A549 (cell line): Measurements from ENCODE around the gene KCNK16. TPM values are rescaled to one million over a fixed set of nuclear protein-coding genes. Genes with fewer than 3 reads are reported as not detected.

Experiments
- ATAC-seq, 2 experiments: fragments of 200-7000 bp in 1 of 2; fragments of >200 bp in 1 of 2; cut with Nextera tagmentation in 1 of 2; cut with Tn5 transposase in 1 of 2; 3 replicates each; pipeline versions ENCODE4 v1.8.0 to v1.9.1; 2018 to 2020; ENCODE audit warnings: mild to moderate bottlenecking in 1 of 2, moderate library complexity in 1 of 2
- CTCF ChIA-PET: fragments of 300-600 bp; sonication (Branson Sonifier 250); formaldehyde crosslinking; extraction: SDS; loops from one replicate; lab custom pipeline; 2021; ENCODE audit warnings: antibody characterized with exemption, inconsistent platforms; lab: Yijun Ruan, JAX
- POLR2A ChIA-PET: fragments of 350-600 bp; formaldehyde crosslinking; extraction: SDS; loops from one replicate; lab custom pipeline; 2021; ENCODE audit warnings: antibody characterized with exemption, inconsistent platforms; lab: Yijun Ruan, JAX
- DNase-seq, 2 experiments: peaks; one replicate each; pipeline versions ENCODE4 v3.0.0 to v3.0.0-alpha.2; 2011 to 2016; ENCODE audit warnings: low read depth in 1 of 2, low spot score in 1 of 2
- FAIRE-seq: peaks from 2 replicates; lab custom pipeline; 2011; peaks lifted over from hg19 to GRCh38; lab: Jason Lieb, UNC
- H3K27ac ChIP-seq, 2 experiments: fragments of >200 bp; sonication (Bioruptor Twin); formaldehyde crosslinking; 3 replicates each; pipeline ENCODE4 v1.5.1; 2016 to 2017
- H3K4me1 ChIP-seq: fragments of >200 bp; sonication (Bioruptor Twin); formaldehyde crosslinking; 3 replicates; pipeline ENCODE4 v1.6.1; 2016
- H3K4me2 ChIP-seq: fragments of >200 bp; sonication (Bioruptor Twin); formaldehyde crosslinking; 3 replicates; pipeline ENCODE4 v1.6.1; 2016
- H3K4me3 ChIP-seq: fragments of >200 bp; sonication (Bioruptor Twin); formaldehyde crosslinking; 3 replicates; pipeline ENCODE4 v1.5.1; 2016
- H3K9me3 ChIP-seq: fragments of >200 bp; sonication (Bioruptor Twin); formaldehyde crosslinking; 3 replicates; pipeline ENCODE4 v1.6.1; 2016
- BHLHE40 ChIP-seq: IDR thresholded peaks from 2 replicates; pipeline ENCODE4 v1.6.1; 2012; ENCODE audit warnings: low read depth, low read length, inconsistent platforms
- CEBPB ChIP-seq, 2 experiments: fragments of >200 bp in 1 of 2; sonication (Bioruptor Twin) in 1 of 2; formaldehyde crosslinking in 1 of 2; IDR thresholded peaks; 2 replicates each; pipeline ENCODE4 v1.6.1; 2012 to 2016
- ELK1 ChIP-seq: fragments of 150-350 bp; IDR thresholded peaks from 2 replicates; pipeline ENCODE4 v1.6.1; 2014; ENCODE audit warnings: low read depth, mild to moderate bottlenecking, low read length
- ESRRA ChIP-seq: fragments of 150-350 bp; IDR thresholded peaks from 2 replicates; pipeline ENCODE4 v1.6.1; 2014; ENCODE audit warnings: mild to moderate bottlenecking, low read length, borderline replicate concordance
- FOSL2 ChIP-seq, 2 experiments: fragments of 450-650 bp in 1 of 2; fragments of >200 bp in 1 of 2; sonication (Bioruptor Twin) in 1 of 2; formaldehyde crosslinking; IDR thresholded peaks; 2 replicates each; pipeline versions ENCODE4 v1.5.0 to v1.6.1; 2016 to 2020; ENCODE audit warnings: mild to moderate bottlenecking in 1 of 2, moderate library complexity in 1 of 2
- FOXS1 ChIP-seq: fragments of 250-450 bp; sonication (Bioruptor Pico); IDR thresholded peaks from 2 replicates; pipeline ENCODE4 v1.5.0; 2020; ENCODE audit warnings: mild to moderate bottlenecking, moderate library complexity
- HOXB13 ChIP-seq: fragments of 250-450 bp; sonication (Bioruptor Pico); IDR thresholded peaks from 2 replicates; pipeline ENCODE4 v1.5.0; 2020; ENCODE audit warnings: low read depth, mild to moderate bottlenecking, moderate library complexity
- HOXB5 ChIP-seq: fragments of 250-450 bp; sonication (Bioruptor Pico); IDR thresholded peaks from 2 replicates; pipeline ENCODE4 v1.5.0; 2020; ENCODE audit warnings: mild to moderate bottlenecking, moderate library complexity
- KDM1A ChIP-seq: fragments of 200-600 bp; sonication (generic); IDR thresholded peaks from 2 replicates; pipeline ENCODE4 v1.6.1; 2016; ENCODE audit warnings: low read depth, mild to moderate bottlenecking
- REST ChIP-seq: fragments of 200-600 bp; sonication (generic); IDR thresholded peaks from 2 replicates; pipeline ENCODE4 v1.6.1; 2016; ENCODE audit warnings: antibody characterized with exemption, mild to moderate bottlenecking, moderate library complexity
- RFX5 ChIP-seq: fragments of 450-650 bp; IDR thresholded peaks from 2 replicates; pipeline ENCODE4 v1.7.1; 2014; ENCODE audit warnings: antibody characterized with exemption, mild to moderate bottlenecking, moderate library complexity
- SMC3 ChIP-seq: fragments of >200 bp; sonication (Bioruptor Twin); formaldehyde crosslinking; IDR thresholded peaks from 3 replicates; pipeline ENCODE4 v1.6.1; 2018; ENCODE audit warnings: inconsistent platforms
- TP53 ChIP-seq: fragments of 250-450 bp; sonication (Bioruptor Pico); IDR thresholded peaks from 2 replicates; pipeline ENCODE4 v1.5.0; 2021; ENCODE audit warnings: mild to moderate bottlenecking, moderate library complexity
- ZFP36 ChIP-seq: fragments of 450-650 bp; IDR thresholded peaks from 2 replicates; pipeline ENCODE4 v1.6.1; 2014; ENCODE audit warnings: borderline replicate concordance; ENCODE audit not compliant: partially characterized antibody
- WGBS: methylation state at CpG from one replicate; pipeline ENCODE4 v1.1.6; 2017; ENCODE audit errors: missing lambda C conversion rate; 5-methylcytosine and 5-hydroxymethylcytosine counted together
- polyA plus RNA-seq, 4 experiments: library from polyadenylated mRNA; depleted of rRNA in 3 of 4; stranded (reverse); fragments of >200 nt; fragmentation: RNase III in 1 of 4; extraction: RNeasy Plus Mini Kit Qiagen cat#74134 plus additional on column Dnase treatment in 1 of 4; gene quantifications; 2 replicates in 3 of 4; 3 replicates in 1 of 4; pipeline ENCODE4 v1.2.3, GENCODE V29; 2011 to 2017
- TF ChIP-seq, protein P1 (sequence below): fragments of 250-450 bp; sonication (Bioruptor Pico); IDR thresholded peaks from 2 replicates; pipeline ENCODE4 v1.5.0; 2020; ENCODE audit warnings: low read depth, mild to moderate bottlenecking, moderate library complexity
- TF ChIP-seq, protein P2 (sequence below): fragments of >200 bp; sonication (Bioruptor Twin); formaldehyde crosslinking; IDR thresholded peaks from 3 replicates; pipeline ENCODE4 v1.6.1; 2016
- TF ChIP-seq, protein P3 (sequence below): IDR thresholded peaks from 2 replicates; pipeline ENCODE4 v1.6.1; 2012; ENCODE audit warnings: low read depth, borderline replicate concordance
- TF ChIP-seq, protein P4 (sequence below): fragments of >200 bp; sonication (Bioruptor Twin); formaldehyde crosslinking; IDR thresholded peaks from 3 replicates; pipeline ENCODE4 v1.5.1; 2016

Gene KCNK16
- polyA plus RNA-seq, 2 of the 4 experiments (the other 2 are of a cell fraction) = not detected

GRCh38 chr6:39366931-39367618, 44.6 kb upstream of the KCNK16 start (continued):
- TF ChIP-seq, protein P1, sequence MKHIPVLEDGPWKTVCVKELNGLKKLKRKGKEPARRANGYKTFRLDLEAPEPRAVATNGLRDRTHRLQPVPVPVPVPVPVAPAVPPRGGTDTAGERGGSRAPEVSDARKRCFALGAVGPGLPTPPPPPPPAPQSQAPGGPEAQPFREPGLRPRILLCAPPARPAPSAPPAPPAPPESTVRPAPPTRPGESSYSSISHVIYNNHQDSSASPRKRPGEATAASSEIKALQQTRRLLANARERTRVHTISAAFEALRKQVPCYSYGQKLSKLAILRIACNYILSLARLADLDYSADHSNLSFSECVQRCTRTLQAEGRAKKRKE (CRISPR knock-in tag) = no peak
- TF ChIP-seq RFX5 = no peak
- TF ChIP-seq ZFP36 = no peak

DNA sequence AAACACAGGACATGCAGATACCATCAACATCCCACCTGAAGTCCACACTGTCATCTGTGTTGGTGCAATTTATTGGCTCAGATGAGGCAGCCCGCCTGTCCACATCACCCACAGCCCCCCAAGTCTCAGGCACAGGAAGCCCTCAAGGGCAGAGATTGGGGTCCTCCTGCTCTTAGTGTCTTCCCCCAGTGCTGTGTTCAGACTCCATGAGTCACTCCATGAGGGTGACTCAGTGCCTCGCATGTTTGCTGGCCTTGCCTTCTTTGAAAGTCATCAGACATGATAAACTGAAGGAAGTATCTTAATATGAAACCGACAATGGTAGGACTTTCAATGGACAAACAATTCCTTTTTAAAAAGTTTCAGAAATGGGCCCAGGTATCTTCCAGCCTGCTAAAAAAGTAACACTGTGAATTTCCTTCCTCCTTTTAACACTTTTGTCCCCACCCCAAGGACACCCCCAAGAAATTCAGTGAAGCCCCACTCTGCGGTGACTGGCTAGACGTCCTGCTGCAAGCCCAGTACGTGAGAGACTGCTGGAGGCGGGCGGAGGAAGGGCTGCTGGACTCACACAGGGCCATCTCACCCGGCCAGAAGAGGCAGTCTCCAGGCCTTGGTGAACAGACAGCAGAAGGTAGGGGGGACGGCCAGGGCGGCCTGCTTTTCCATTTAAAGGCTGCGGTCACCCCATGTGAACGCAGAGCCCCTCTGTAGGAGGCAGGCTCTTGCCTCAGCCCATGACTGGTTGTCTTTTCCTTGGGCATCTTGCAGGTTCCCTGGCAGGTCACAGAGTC, 43.0 kb upstream of the KCNK16 start:
- peak in 1 of 2 experiments; percentile 32; a peak in 1 of 6 replicates for ATAC-seq
- Histone ChIP-seq H3K9me3 (no peaks in the 10 kb centered on the region), H3K4me1 (no peaks in the 10 kb centered on the region), H3K4me3 (no peak overlapping the region), H3K27ac (no peak overlapping the region), H3K4me2 (no peak overlapping the region)
- TF ChIP-seq, protein P2, sequence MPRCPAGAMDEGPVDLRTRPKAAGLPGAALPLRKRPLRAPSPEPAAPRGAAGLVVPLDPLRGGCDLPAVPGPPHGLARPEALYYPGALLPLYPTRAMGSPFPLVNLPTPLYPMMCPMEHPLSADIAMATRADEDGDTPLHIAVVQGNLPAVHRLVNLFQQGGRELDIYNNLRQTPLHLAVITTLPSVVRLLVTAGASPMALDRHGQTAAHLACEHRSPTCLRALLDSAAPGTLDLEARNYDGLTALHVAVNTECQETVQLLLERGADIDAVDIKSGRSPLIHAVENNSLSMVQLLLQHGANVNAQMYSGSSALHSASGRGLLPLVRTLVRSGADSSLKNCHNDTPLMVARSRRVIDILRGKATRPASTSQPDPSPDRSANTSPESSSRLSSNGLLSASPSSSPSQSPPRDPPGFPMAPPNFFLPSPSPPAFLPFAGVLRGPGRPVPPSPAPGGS = no peak
- TF ChIP-seq, protein P3, sequence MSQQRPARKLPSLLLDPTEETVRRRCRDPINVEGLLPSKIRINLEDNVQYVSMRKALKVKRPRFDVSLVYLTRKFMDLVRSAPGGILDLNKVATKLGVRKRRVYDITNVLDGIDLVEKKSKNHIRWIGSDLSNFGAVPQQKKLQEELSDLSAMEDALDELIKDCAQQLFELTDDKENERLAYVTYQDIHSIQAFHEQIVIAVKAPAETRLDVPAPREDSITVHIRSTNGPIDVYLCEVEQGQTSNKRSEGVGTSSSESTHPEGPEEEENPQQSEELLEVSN = no peak
- no peak for TF ChIP-seq TP53
- TF ChIP-seq REST = no peak
- TF ChIP-seq FOSL2 (IDR thresholded peaks at IDR 0.05) = no peak
- no peak for TF ChIP-seq FOSL2 (CRISPR knock-in tag; IDR thresholded peaks at IDR 0.05)
- TF ChIP-seq SMC3 = no peak
- no peak for TF ChIP-seq FOXS1 (CRISPR knock-in tag)
- no peak for TF ChIP-seq HOXB5 (CRISPR knock-in tag)
- TF ChIP-seq RFX5 = no peak
- TF ChIP-seq BHLHE40 = no peak
- TF ChIP-seq, protein P4, sequence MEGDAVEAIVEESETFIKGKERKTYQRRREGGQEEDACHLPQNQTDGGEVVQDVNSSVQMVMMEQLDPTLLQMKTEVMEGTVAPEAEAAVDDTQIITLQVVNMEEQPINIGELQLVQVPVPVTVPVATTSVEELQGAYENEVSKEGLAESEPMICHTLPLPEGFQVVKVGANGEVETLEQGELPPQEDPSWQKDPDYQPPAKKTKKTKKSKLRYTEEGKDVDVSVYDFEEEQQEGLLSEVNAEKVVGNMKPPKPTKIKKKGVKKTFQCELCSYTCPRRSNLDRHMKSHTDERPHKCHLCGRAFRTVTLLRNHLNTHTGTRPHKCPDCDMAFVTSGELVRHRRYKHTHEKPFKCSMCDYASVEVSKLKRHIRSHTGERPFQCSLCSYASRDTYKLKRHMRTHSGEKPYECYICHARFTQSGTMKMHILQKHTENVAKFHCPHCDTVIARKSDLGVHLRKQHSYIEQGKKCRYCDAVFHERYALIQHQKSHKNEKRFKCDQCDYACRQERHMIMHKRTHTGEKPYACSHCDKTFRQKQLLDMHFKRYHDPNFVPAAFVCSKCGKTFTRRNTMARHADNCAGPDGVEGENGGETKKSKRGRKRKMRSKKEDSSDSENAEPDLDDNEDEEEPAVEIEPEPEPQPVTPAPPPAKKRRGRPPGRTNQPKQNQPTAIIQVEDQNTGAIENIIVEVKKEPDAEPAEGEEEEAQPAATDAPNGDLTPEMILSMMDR = no peak
- no peak for TF ChIP-seq CEBPB (IDR thresholded peaks at IDR 0.05)
- no peak for TF ChIP-seq KDM1A
- no peak for TF ChIP-seq ESRRA
- no peak for TF ChIP-seq ELK1
- no peak for TF ChIP-seq HOXB13 (CRISPR knock-in tag)
- CTCF ChIA-PET = no interaction called here
- WGBS = 63% methylated on average over 12 of the region's 13 CpGs
- POLR2A ChIA-PET = no interaction called here
- no peak for DNase-seq
- FAIRE-seq = no peak
